GM12873 (cell line): ENCODE measurements around the gene QRICH1.
A peak's percentile ranks its signal among the peaks of the same experiment; 100 is the strongest.

ENCODE experiments used
- TF ChIP-seq, protein P1 (sequence below): IDR thresholded peaks from 2 replicates; pipeline ENCODE4 v1.5.1; 2012; ENCODE audit warnings: low read depth, mild to moderate bottlenecking, moderate library complexity, low read length, control low read depth; ENCODE audit not compliant: insufficient read depth; ENCODE audit errors: missing control alignments

QRICH1 gene, protein sequence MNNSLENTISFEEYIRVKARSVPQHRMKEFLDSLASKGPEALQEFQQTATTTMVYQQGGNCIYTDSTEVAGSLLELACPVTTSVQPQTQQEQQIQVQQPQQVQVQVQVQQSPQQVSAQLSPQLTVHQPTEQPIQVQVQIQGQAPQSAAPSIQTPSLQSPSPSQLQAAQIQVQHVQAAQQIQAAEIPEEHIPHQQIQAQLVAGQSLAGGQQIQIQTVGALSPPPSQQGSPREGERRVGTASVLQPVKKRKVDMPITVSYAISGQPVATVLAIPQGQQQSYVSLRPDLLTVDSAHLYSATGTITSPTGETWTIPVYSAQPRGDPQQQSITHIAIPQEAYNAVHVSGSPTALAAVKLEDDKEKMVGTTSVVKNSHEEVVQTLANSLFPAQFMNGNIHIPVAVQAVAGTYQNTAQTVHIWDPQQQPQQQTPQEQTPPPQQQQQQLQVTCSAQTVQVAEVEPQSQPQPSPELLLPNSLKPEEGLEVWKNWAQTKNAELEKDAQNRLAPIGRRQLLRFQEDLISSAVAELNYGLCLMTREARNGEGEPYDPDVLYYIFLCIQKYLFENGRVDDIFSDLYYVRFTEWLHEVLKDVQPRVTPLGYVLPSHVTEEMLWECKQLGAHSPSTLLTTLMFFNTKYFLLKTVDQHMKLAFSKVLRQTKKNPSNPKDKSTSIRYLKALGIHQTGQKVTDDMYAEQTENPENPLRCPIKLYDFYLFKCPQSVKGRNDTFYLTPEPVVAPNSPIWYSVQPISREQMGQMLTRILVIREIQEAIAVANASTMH

DNA sequence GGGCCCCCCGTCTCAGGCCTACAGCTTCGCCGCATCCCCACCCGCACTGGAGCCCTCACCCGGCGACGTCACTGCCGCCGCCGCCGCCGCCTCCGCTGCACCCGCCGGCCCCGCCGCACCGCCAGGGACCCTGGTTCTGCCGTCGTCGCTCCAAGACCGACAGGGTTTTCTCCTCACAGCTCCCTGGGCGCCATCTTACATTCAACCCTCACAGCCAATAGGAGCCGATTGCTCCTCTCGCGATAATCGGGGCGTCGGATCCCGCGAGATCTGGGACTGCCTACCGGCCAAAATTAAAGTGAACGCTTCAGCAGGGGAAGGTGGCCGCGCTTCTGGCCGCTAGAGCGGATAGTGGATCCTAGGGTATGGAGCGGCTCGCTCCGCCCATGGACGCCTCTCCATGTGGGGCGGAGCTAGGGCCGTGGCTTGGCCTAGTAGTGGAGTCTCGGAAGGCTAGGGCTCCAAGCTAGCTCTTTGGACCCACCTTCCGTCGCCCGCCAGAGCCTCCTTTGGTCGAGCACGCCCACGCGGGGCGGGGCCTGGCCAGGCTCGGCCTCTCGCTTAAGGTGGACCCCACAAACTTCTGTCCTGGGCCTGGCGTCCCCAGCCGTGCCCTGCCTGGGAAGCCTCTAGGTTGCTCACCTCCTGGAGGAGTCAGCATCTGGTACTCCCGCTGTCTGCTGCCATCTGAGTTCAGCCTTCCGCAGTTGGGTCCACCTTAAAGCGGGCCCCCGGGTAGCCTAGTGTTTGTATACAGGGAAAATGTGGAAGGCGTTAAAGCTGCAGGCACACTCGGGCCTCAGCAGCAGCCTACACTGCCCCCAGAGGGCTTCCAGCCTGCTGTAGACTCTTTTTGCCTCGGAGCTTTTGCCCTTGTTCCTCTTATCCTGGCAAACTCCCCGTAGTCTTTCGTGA, at the start of gene QRICH1:
QRICH1 (minus strand) TSS at position 219 of the 915 bp plus-strand sequence. CDS start 17,054 bp downstream, outside the sequence.
- TF ChIP-seq, protein P1, sequence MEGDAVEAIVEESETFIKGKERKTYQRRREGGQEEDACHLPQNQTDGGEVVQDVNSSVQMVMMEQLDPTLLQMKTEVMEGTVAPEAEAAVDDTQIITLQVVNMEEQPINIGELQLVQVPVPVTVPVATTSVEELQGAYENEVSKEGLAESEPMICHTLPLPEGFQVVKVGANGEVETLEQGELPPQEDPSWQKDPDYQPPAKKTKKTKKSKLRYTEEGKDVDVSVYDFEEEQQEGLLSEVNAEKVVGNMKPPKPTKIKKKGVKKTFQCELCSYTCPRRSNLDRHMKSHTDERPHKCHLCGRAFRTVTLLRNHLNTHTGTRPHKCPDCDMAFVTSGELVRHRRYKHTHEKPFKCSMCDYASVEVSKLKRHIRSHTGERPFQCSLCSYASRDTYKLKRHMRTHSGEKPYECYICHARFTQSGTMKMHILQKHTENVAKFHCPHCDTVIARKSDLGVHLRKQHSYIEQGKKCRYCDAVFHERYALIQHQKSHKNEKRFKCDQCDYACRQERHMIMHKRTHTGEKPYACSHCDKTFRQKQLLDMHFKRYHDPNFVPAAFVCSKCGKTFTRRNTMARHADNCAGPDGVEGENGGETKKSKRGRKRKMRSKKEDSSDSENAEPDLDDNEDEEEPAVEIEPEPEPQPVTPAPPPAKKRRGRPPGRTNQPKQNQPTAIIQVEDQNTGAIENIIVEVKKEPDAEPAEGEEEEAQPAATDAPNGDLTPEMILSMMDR: peak; percentile 78

DNA sequence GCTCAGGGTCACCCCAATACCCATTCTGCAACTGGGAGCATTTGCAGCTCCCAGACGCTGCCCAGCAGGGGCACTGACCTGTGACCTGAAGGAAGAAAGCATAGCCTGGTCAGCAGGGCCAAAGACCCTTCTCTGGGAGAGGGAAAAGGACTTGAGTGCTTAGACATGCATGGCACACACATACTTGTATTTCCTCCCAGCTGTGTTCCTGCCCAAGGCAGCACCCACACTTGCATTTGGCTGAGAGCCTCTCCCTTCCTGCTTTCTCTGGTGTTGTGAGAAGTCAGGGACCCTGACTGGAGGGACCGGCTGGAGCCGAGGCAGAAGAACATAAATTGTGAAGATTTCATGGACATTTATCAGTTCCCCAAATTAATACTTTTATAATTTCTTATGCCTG, 46.2 kb upstream of the QRICH1 start:
- TF ChIP-seq, protein P1: no peak

DNA sequence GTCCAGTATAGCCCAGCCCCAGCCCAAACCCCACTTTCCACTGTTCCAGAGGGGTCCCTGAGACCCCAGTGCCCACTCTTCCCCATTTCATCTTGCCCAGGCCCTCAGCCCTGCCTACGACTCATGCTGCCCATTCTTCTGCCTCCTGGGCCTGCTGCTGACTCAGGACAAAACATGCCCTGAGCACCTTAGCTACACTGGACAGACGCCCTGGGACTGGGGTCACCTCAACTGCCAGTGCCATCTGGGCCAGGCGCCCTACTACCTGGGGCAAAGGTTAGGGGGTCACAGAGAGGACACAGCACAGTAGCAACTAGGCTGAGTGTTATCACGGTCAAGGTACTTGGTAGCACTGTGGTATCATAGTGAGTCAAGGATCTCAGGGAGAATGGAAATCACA, 41.6 kb upstream of the QRICH1 start:
- TF ChIP-seq, protein P1: no peak

DNA sequence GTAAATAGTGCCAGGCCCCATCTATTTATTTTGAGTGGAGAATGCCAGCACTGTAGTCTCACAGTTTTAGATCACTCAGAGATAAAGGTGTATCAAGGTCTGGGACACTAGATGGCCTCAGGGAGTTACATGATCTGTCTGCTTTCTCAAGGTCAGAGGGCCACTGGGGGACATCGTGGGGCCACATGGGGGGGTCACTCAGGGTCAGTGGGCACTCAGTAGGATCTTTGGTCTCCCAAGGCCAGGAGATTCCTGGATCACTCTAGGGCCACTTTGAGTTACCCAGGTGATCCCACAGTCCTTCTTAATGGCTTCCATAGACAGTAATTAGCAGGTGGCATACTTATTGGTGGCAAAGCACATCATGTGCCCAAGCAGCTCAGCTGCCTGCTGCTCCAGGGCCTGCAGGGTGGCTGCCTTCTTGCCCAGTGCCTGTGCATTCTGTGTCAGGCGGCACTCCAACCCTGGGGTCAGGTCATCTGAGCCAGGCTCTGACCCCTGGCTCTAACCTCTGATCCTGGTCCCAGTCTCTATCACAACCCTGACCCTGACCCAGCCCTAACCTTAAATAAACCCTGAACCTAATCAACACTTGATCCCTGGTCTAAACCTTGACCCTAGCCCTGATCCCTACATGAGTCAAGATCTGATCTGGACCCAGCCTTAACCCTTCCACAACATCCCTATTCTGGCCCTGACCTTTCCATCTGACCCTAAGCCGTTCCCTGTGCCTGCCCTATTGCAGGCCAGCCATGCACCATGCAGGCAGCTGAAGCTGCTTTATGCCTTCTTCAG, 40.8 kb upstream of the QRICH1 start:
- TF ChIP-seq, protein P1: no peak

DNA sequence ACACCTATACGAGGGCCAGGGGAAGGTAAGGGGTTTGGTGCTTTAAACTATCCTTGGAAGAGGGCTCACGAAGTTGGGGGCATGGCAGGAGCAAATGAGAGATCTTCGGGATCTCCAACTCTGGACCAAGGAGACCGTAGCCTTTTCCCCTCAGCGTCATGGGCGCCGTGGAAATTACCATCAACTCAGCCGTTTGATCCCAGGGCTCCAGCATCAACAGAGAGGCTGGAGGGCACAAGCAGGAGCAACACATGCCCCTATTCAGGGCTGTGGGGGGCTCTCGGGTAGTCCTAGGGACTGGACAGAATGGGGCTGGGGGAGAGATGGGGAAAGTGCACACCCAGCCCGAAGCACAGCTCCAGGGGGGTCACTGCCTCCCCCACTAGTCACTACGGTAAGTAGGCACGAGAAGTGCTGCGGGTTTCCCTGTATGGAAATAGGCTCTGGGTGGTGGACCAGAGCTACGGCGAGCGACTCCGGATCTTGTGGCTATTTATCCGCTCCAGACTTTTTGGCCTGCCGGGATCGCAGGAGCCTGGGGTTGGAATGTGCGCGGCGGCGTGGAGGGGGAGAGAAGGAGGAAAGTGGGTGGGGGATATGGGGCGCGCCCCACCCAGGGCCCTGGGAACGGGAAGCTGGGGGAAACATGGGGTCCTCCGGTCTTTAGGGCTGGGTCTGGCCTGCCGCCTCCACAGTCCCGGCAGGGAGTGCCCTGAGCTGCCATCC, 39.5 kb upstream of the QRICH1 start:
- TF ChIP-seq, protein P1: no peak

DNA sequence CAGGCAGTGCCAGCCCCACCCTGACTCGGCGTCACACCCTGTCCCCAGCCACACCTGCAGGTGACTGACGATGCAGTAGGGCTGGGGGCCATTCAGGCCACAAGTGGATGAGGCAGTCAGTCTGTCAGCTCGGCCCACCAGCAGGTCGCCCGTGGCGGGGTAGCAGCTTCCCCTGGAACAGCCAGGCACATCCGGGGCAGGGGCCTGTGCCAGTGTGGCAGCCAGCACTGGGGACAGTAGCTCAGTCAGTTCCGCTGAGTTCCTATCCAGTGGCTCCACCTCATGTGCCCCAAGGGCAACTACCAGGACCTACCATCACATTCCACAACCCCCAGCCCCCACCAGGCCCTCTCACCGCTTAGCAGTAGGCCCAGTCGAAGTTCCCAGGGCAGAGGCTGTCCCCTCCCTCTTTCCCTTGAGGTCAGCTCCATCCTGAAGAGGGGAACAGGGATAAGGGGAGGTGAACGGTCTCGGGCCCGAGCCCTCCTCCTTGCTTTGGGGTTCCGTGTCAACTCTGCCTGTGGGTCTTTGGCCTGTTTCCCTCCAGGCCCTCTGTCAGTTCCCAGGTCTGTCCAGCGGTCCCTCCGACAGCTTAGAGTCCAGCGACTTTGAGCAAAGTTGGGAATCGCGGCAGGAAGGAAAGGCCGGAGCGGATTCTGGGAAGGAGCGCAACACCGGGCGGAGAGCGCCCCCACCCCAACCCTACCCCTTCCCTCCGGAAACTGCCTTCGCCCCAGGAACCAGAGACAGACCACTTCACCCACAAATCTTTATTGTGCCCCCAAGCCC, 38.8 kb upstream of the QRICH1 start, which contains the start of gene LAMB2:
LAMB2 (minus strand) TSS at position 614 of the 789 bp plus-strand sequence; CDS start at position 431, 183 bp downstream.
- TF ChIP-seq, protein P1: no peak
